Heart right ventricle (tissue), 16 donors: ENCODE data around the gene NRXN3. TPM values are rescaled to one million over a fixed set of nuclear protein-coding genes. Genes with fewer than 3 reads are reported as not detected.

Source experiments
- ATAC-seq, 8 donors: fragments of 200-7000 bp; cut with Tn5 transposase; one replicate each; pipeline ENCODE4 v1.9.1; 2020; ENCODE audit warnings: mild to moderate bottlenecking in 8 of 8, moderate library complexity in 8 of 8, moderate number of reproducible peaks in 1 of 8
- DNase-seq, 2 donors: peaks; one replicate each; pipeline ENCODE4 v3.0.0-alpha.2; 2020
- H3K27ac ChIP-seq, 10 donors: fragments of 200-600 bp; sonication (generic) in 2 of 10; one replicate each; pipeline versions ENCODE4 v1.5.0 to v1.8.0; 2020 to 2022; ENCODE audit warnings: mild to moderate bottlenecking in 3 of 10
- H3K27me3 ChIP-seq, 7 donors: fragments of 200-600 bp; one replicate each; pipeline ENCODE4 v1.8.0; 2021 to 2022; ENCODE audit warnings: mild to moderate bottlenecking in 2 of 7
- H3K36me3 ChIP-seq, 9 donors: fragments of 200-600 bp; sonication (generic) in 1 of 9; one replicate each; pipeline versions ENCODE4 v1.5.0 to v1.8.0; 2020 to 2022; ENCODE audit warnings: mild to moderate bottlenecking in 2 of 9
- H3K4me1 ChIP-seq, 9 donors: fragments of 200-600 bp; sonication (generic) in 1 of 9; one replicate each; pipeline versions ENCODE4 v1.5.0 to v1.8.0; 2020 to 2022; ENCODE audit warnings: mild to moderate bottlenecking in 4 of 9
- H3K4me3 ChIP-seq, 10 donors: fragments of 200-600 bp; sonication (generic) in 2 of 10; one replicate each; pipeline versions ENCODE4 v1.5.0 to v1.8.0; 2020 to 2022; ENCODE audit warnings: mild to moderate bottlenecking in 7 of 10, moderate library complexity in 2 of 10
- H3K9me3 ChIP-seq, 11 donors: fragments of 200-600 bp in 10 of 11; sonication (generic) in 2 of 11; one replicate each; pipeline versions ENCODE4 v1.5.0 to v1.8.0; 2013 to 2022; ENCODE audit warnings: mild to moderate bottlenecking in 2 of 11, control low read depth in 1 of 11, moderate library complexity in 1 of 11
- WGBS, 2 donors: extraction: QIAGEN DNeasy Blood & Tissue Kit; methylation state at CpG; one replicate each; pipeline ENCODE4 v1.1.7; 2013; ENCODE audit warnings: inconsistent platforms in 1 of 2; 5-methylcytosine and 5-hydroxymethylcytosine counted together
- intact Hi-C, 10 donors: fragments of 100-400 bp; cut with DNase I; formaldehyde crosslinking; loops; one replicate each; pipeline versions ENCODE4 v1.11.1 to v1.14.2; 2022
- polyA plus RNA-seq, 2 donors: library from polyadenylated mRNA; stranded (reverse); fragments of 200-250 nt; gene quantifications; one replicate each; pipeline ENCODE4 v1.2.3, GENCODE V29; 2013
- total RNA-seq, 10 donors: library from RNA; stranded (reverse); fragmentation: NEBNext Ultra II Directional in 3 of 10; extraction: Animal tissue kit (Norgen Biotek cat#: 25700) in 3 of 10; gene quantifications; one replicate each; pipeline versions ENCODE4 v1.2.1 to v1.2.4, GENCODE V29; 2021 to 2023
- TF ChIP-seq, protein P1 (sequence below), 9 donors: fragments of 200-600 bp; sonication (generic) in 2 of 9; IDR thresholded peaks; one replicate each; pipeline versions ENCODE4 v1.5.0 to v1.8.0; 2021 to 2022; ENCODE audit warnings: antibody characterized with exemption in 9 of 9, mild to moderate bottlenecking in 5 of 9, moderate library complexity in 1 of 9
- donor health status: Arrhythmogenic right ventricular cardiomyopathy.
- donor health status: ischemic (EF 13 %, LVEDD 7.1; RV severe dilation, severe dysfunction).
- donor health status: healthy with polysubstance abuse.
- donor health status: DM: no; HTN: yes; CAD: no.
- donor health status: DM: no; HTN: no; CAD: no.
- donor health status: ischemic (EF 25% LVEDD 6.9; RV normal size, moderate dysfunction).
- donor health status: ischemic (EF 25% LVEDD 5.7; RV mildly dilated, moderate dysfunction).
- donor health status: healthy.
- donor health status: DM: yes; HTN: yes; CAD: no.
- donor health status: Ischemic cardiomyopathy.
- donor health status: ischemic (EF 35%, LVEDD 5.7; RV mildly dilated, moderate dysfunction).
- donor health status: nonischemic (EF 11% LVEDD 7.7; RV severe dilation, severe dysfunction).
- donor health status: DM: yes; HTN: yes; CAD: no.
- donor health status: PGD.
- donor health status: ischemic (EF 29% LVEDD 5.4; RV normal size, mild dysfunction).
- donor health status: nonischemic (EF 23%, LVEDD 6.1; RV moderate dilation, normal function).

NRXN3 gene
- total and polyA plus RNA-seq, 12 donors: 0.23 to 1.8 (median 0.87) TPM

DNA sequence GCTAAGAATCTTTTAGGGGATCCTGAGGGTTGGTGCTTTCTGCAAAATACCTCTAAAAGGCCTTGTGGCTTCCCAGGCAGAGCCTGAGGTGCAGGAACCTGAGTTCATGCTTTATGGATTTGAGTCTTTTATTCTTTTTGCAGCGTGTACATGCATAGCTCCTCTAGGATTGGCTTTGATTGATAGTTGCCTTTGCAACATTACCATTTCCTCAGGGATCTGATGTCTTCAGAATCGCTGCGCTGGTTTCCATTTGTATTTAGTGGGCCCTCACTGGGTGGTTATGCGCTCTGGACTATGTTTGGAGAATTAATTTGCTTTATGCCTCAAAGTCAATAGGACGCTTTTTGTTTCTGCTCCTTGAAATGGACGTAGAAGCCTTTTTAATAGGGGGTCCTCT, 16.1 kb downstream of the NRXN3 start:
- TF ChIP-seq, protein P1, sequence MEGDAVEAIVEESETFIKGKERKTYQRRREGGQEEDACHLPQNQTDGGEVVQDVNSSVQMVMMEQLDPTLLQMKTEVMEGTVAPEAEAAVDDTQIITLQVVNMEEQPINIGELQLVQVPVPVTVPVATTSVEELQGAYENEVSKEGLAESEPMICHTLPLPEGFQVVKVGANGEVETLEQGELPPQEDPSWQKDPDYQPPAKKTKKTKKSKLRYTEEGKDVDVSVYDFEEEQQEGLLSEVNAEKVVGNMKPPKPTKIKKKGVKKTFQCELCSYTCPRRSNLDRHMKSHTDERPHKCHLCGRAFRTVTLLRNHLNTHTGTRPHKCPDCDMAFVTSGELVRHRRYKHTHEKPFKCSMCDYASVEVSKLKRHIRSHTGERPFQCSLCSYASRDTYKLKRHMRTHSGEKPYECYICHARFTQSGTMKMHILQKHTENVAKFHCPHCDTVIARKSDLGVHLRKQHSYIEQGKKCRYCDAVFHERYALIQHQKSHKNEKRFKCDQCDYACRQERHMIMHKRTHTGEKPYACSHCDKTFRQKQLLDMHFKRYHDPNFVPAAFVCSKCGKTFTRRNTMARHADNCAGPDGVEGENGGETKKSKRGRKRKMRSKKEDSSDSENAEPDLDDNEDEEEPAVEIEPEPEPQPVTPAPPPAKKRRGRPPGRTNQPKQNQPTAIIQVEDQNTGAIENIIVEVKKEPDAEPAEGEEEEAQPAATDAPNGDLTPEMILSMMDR (IDR thresholded peaks at IDR 0.05): no peak
- H3K36me3 ChIP-seq: no peaks in the 10 kb centered on the region
- H3K27me3 ChIP-seq: peaks cover 0 to 15% (median 0%) of the 10 kb centered on the region in 7 donors
- ATAC-seq (no peak), DNase-seq (no peak)
- WGBS, 2 donors: 87% methylated on average over 6 of the region's 6 CpGs
- H3K4me1 ChIP-seq: no peaks in the 10 kb centered on the region
- H3K9me3 ChIP-seq: no peaks in the 10 kb centered on the region
- H3K4me3 ChIP-seq: no peak overlapping the region
- H3K27ac ChIP-seq: no peak overlapping the region
- intact Hi-C loops: no loop called here

DNA sequence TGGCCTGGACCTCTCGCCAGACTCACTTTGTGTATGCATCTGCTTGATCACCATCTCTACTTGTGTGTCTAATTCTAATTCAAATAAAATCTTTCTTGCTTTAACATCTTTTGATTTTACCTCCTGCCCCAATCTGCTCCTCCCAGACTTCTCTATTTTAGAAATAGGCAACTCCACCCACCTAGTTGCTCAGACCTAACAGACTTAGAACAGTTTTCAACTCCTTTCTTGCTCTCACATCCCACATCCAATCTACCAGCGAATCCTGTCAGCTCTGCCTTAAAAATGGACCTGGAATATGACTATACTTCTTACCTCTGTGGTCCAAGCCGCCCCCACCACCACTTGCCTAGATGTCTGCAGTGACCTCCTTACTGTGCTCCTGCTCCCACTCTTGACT, 18.7 kb downstream of the NRXN3 start:
- TF ChIP-seq, protein P1 (IDR thresholded peaks at IDR 0.05): no peak
- intact Hi-C loops: no loop called here
- no peak for ATAC-seq
- Histone ChIP-seq H3K9me3 (no peaks in the 10 kb centered on the region), H3K4me1 (no peaks in the 10 kb centered on the region), H3K27me3 (peaks cover 0 to 12% (median 0%) of the 10 kb centered on the region in 7 donors), H3K4me3 (no peak overlapping the region), H3K36me3 (no peaks in the 10 kb centered on the region), H3K27ac (no peak overlapping the region)
- WGBS, 2 donors: 71 to 74% methylated on average over 3 of the region's 3 CpGs
- DNase-seq: no peak

DNA sequence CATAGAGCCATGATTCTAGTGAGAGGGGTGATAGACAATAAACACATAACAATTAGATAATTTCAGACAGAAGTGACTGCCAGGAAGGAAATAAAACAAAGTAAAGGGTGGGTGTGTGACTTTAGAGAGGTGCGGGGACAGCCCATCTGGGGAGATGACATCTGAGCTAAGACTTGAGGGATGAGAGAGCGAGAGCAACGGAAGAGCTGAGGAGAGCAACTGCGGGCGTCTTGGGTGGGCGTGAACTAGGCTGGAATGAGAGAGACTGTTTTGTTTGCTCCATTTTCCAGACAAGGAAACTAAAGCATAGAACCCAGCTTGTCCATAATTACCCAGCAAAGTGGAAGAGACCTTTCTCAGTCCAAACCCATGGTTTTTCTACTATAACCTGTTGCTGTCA, 25.3 kb downstream of the NRXN3 start:
- Histone ChIP-seq H3K9me3 (peaks cover 0 to 10% (median 0%) of the 10 kb centered on the region in 11 donors), H3K27me3 (peaks cover 0 to 7% (median 0%) of the 10 kb centered on the region in 7 donors), H3K36me3 (no peaks in the 10 kb centered on the region), H3K4me3 (no peak overlapping the region), H3K4me1 (no peaks in the 10 kb centered on the region), H3K27ac (no peak overlapping the region)
- ATAC-seq: no peak
- 79% methylated on average over 6 of the region's 6 CpGs for WGBS, 2 donors
- no peak for DNase-seq
- TF ChIP-seq, protein P1 (IDR thresholded peaks at IDR 0.05): no peak
- intact Hi-C loops: no loop called here

DNA sequence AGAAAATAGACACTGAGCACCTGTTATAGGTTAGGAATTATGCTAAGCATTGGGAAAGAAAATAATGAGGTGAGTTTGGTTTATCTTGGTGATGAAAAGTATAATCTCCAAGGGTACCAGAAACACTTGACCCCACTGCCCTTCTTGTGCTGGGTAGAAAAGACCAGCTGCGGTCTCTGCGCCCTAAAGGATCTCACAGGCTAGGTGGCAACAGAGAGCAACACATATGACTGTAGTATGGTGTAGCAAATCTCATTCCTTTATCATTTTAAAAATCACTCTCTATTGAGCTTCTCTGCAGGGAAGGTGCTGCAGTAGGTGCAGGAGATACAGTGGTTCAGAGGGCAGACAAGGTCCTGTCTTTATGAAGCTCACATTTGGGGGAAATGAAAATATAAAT, 26.1 kb downstream of the NRXN3 start:
- 56 to 71% methylated on average over 2 of the region's 2 CpGs for WGBS, 2 donors
- no peak for DNase-seq
- TF ChIP-seq, protein P1 (IDR thresholded peaks at IDR 0.05): no peak

More for the DNA sequence above, 26.1 kb downstream of the NRXN3 start:
- Histone ChIP-seq H3K4me1 (no peaks in the 10 kb centered on the region), H3K36me3 (no peaks in the 10 kb centered on the region), H3K27ac (no peak overlapping the region), H3K9me3 (peaks cover 0 to 10% (median 0%) of the 10 kb centered on the region in 11 donors), H3K27me3 (peaks cover 0 to 6% (median 0%) of the 10 kb centered on the region in 7 donors), H3K4me3 (no peak overlapping the region)
- ATAC-seq: no peak
- intact Hi-C loops: no loop called here
